ENCODE data around the gene AVL9. TPM values are rescaled to one million over a fixed set of nuclear protein-coding genes. Genes with fewer than 3 reads are reported as not detected.

Gene AVL9
- total and polyA plus RNA-seq, 2 of the 4 experiments (the other 2 are of a cell fraction) = 13.1 to 21.7 TPM

DNA sequence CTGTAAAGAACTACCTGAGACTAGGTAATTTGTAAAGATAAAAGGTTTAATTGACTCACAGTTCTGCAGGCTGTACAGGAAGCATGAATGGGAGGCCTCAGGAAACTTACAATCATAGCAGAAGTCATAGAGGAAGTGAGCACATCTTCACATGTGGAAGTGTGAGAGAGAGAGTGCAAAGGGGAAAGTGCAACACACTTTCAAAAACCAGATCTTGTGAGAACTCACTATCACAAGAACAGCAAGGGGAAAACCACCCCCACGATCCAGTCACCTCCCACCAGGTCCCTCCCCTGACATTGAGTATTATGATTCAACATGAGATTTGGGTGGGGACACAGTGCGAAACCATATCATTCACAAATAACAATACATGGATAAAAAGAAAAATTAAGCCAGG lies 24.5 kb downstream of the AVL9 start:
- H3K9ac ChIP-seq (ENCODE audit: low read depth, low read length) = no peak overlapping the region
- no peak overlapping the region for H3K4me3 ChIP-seq (ENCODE audit: insufficient read depth, low read depth, low read length)

More for the DNA sequence above, 24.5 kb downstream of the AVL9 start:
- Histone ChIP-seq H3K9me1 (ENCODE audit: insufficient read depth, low read length) (no peaks in the 10 kb centered on the region), H3K56ac (ENCODE audit: extremely low read depth, insufficient read depth, low read length) (no peak overlapping the region), H4K8ac (ENCODE audit: low read depth in 2 of 2, low read length in 2 of 2) (no peak overlapping the region), H2AK9ac (replicated peaks; ENCODE audit: low read depth, low read length, poor library complexity) (no peak overlapping the region), H3K4me2 (ENCODE audit: low read depth, low read length) (no peak overlapping the region), H3K14ac (replicated peaks; ENCODE audit: low read depth, low read length) (no peak overlapping the region), H4K5ac (ENCODE audit: low read depth, low read length) (no peak overlapping the region), H3K9me3 (ENCODE audit: control insufficient read depth, insufficient read depth, low read length) (peaks cover 15% of the 10 kb centered on the region), H3K79me1 (ENCODE audit: low read depth in 1 of 2, low read length in 2 of 2) (peaks cover 36 to 45% of the 10 kb centered on the region in 2 experiments), H2AK5ac (ENCODE audit: low read depth, low read length) (no peak overlapping the region), H3K23ac (ENCODE audit: low read depth, low read length) (no peak overlapping the region), H3K18ac (ENCODE audit: low read depth, low read length) (no peak overlapping the region), H3K27me3 (ENCODE audit: control insufficient read depth, insufficient read depth, low read length) (no peaks in the 10 kb centered on the region), H4K91ac (ENCODE audit: insufficient read depth, low read depth, low read length) (no peak overlapping the region), H3K4ac (ENCODE audit: low read depth, low read length) (no peak overlapping the region), H2AFZ (replicated peaks; ENCODE audit: low read length, poor library complexity) (no peak overlapping the region), H2BK120ac (ENCODE audit: low read depth, low read length) (no peak overlapping the region), H2BK5ac (ENCODE audit: low read depth, low read length, poor library complexity, severe bottlenecking) (no peak overlapping the region), H3K4me1 (ENCODE audit: control insufficient read depth, insufficient read depth, low read length) (no peaks in the 10 kb centered on the region), H2BK15ac (ENCODE audit: low read depth, low read length) (no peak overlapping the region), H4K20me1 (ENCODE audit: insufficient read depth, low read length) (peaks cover 16% of the 10 kb centered on the region; the same call in 1 of the 2 replicates), H3K27ac (ENCODE audit: insufficient read depth, low read length) (no peak overlapping the region), H3K36me3 (ENCODE audit: control insufficient read depth, insufficient read depth, low read length) (peaks cover 8% of the 10 kb centered on the region; the same call in 1 of the 2 replicates), H2BK20ac (ENCODE audit: low read depth, low read length) (no peak overlapping the region)
- TF ChIP-seq FOS (IDR thresholded peaks at IDR 0.05; ENCODE audit: low read depth, low read length) = no peak
- TF ChIP-seq NFE2L2 (IDR thresholded peaks at IDR 0.05; ENCODE audit: low read depth, low read length) = no peak
- no peak for TF ChIP-seq BHLHE40 (IDR thresholded peaks at IDR 0.05; ENCODE audit: low read depth, low read length)
- TF ChIP-seq, protein P1, sequence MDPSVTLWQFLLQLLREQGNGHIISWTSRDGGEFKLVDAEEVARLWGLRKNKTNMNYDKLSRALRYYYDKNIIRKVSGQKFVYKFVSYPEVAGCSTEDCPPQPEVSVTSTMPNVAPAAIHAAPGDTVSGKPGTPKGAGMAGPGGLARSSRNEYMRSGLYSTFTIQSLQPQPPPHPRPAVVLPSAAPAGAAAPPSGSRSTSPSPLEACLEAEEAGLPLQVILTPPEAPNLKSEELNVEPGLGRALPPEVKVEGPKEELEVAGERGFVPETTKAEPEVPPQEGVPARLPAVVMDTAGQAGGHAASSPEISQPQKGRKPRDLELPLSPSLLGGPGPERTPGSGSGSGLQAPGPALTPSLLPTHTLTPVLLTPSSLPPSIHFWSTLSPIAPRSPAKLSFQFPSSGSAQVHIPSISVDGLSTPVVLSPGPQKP (IDR thresholded peaks at IDR 0.05; ENCODE audit: borderline replicate concordance, low read depth, low read length) = no peak
- TF ChIP-seq, protein P2, sequence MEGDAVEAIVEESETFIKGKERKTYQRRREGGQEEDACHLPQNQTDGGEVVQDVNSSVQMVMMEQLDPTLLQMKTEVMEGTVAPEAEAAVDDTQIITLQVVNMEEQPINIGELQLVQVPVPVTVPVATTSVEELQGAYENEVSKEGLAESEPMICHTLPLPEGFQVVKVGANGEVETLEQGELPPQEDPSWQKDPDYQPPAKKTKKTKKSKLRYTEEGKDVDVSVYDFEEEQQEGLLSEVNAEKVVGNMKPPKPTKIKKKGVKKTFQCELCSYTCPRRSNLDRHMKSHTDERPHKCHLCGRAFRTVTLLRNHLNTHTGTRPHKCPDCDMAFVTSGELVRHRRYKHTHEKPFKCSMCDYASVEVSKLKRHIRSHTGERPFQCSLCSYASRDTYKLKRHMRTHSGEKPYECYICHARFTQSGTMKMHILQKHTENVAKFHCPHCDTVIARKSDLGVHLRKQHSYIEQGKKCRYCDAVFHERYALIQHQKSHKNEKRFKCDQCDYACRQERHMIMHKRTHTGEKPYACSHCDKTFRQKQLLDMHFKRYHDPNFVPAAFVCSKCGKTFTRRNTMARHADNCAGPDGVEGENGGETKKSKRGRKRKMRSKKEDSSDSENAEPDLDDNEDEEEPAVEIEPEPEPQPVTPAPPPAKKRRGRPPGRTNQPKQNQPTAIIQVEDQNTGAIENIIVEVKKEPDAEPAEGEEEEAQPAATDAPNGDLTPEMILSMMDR (conservative IDR thresholded peaks at IDR 0.05; ENCODE audit: low read depth, low read length) = no peak
- TF ChIP-seq CEBPB (IDR thresholded peaks at IDR 0.05; ENCODE audit: low read depth, low read length) = no peak
- no peak for TF ChIP-seq RAD21 (IDR thresholded peaks at IDR 0.05; ENCODE audit: low read length)
- TF ChIP-seq, protein P3, sequence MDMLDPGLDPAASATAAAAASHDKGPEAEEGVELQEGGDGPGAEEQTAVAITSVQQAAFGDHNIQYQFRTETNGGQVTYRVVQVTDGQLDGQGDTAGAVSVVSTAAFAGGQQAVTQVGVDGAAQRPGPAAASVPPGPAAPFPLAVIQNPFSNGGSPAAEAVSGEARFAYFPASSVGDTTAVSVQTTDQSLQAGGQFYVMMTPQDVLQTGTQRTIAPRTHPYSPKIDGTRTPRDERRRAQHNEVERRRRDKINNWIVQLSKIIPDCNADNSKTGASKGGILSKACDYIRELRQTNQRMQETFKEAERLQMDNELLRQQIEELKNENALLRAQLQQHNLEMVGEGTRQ (IDR thresholded peaks at IDR 0.05; ENCODE audit: low read depth, low read length) = no peak
- no peak for DNase-seq
- ChIA-PET POLR2A (ENCODE audit: unreplicated experiment) (no interaction called here), CTCF (no interaction called here)
- in situ Hi-C loops (cut with MboI; ENCODE audit: low sequenced_read_pairs) = no loop called here
- no CpG with 5 or more reads among the region's 2 CpGs for WGBS, 2 experiments (ENCODE audit: extremely low coverage in 2 of 2, insufficient read length in 1 of 2)
- dilution Hi-C loops (cut with HindIII; ENCODE audit: low sequenced_read_pairs, unreplicated experiment) = no loop called here
- no TSS peak for BruUV-seq (replicated peaks)
- intact Hi-C loops (cut with micrococcal nuclease) = no loop called here
- ATAC-seq (ENCODE audit: low read depth) = no peak

Data from IMR-90 (cell line).